ENCODE measurements around the gene RNF150.
"Not testable (repeated sequence)": the region's sequence is repeated elsewhere in the genome, so short reads cannot be mapped to it uniquely, and the experiment has no call there.

The RNF150 gene

GRCh38 chr4:141133146-141133998, at the start of gene RNF150:
RNF150 (minus strand) TSS chr4:141133469.
- DNase-seq (ENCODE audit: low read depth in 2 of 3, low spot score in 2 of 3), result peak in 2 of 3 experiments; percentile 20 to 27

- DNase-seq (ENCODE audit: low read depth in 2 of 3, low spot score in 2 of 3), result no peak
Observed at GRCh38 chr4:141180991-141181761, 47.9 kb upstream of the RNF150 start.

GRCh38 chr4:141179474-141180373, 46.5 kb upstream of the RNF150 start:
- no peak for DNase-seq (ENCODE audit: low read depth in 2 of 3, low spot score in 2 of 3)

- DNase-seq (ENCODE audit: low read depth in 2 of 3, low spot score in 2 of 3), result no peak
Observed at GRCh38 chr4:141177171-141177570, 43.9 kb upstream of the RNF150 start.

GRCh38 chr4:141174457-141174856, 41.2 kb upstream of the RNF150 start:
- DNase-seq (ENCODE audit: low read depth in 2 of 3, low spot score in 2 of 3), result no peak

- no peak for DNase-seq (ENCODE audit: low read depth in 2 of 3, low spot score in 2 of 3)
Observed at GRCh38 chr4:141170671-141171070, 37.4 kb upstream of the RNF150 start.

GRCh38 chr4:141169391-141169790, 36.1 kb upstream of the RNF150 start:
- DNase-seq (ENCODE audit: low read depth in 2 of 3, low spot score in 2 of 3), result no peak

GRCh38 chr4:141165001-141165400, 31.7 kb upstream of the RNF150 start:
- DNase-seq (ENCODE audit: low read depth in 2 of 3, low spot score in 2 of 3), result not testable (repeated sequence)

- DNase-seq (ENCODE audit: low read depth in 2 of 3, low spot score in 2 of 3), result no peak
Observed at GRCh38 chr4:141159027-141159426, 25.8 kb upstream of the RNF150 start.

- no peak for DNase-seq (ENCODE audit: low read depth in 2 of 3, low spot score in 2 of 3)
Observed at GRCh38 chr4:141158219-141158618, 24.9 kb upstream of the RNF150 start.

GRCh38 chr4:141155586-141155985, 22.3 kb upstream of the RNF150 start:
- no peak for DNase-seq (ENCODE audit: low read depth in 2 of 3, low spot score in 2 of 3)

- no peak for DNase-seq (ENCODE audit: low read depth in 2 of 3, low spot score in 2 of 3)
Observed at GRCh38 chr4:141154725-141155124, 21.5 kb upstream of the RNF150 start.

- no peak for DNase-seq (ENCODE audit: low read depth in 2 of 3, low spot score in 2 of 3)
Observed at GRCh38 chr4:141153751-141154510, 20.7 kb upstream of the RNF150 start.

- DNase-seq (ENCODE audit: low read depth in 2 of 3, low spot score in 2 of 3), result no peak
Observed at GRCh38 chr4:141144207-141144606, 10.9 kb upstream of the RNF150 start.

GRCh38 chr4:141142423-141142822, 9.2 kb upstream of the RNF150 start:
- no peak for DNase-seq (ENCODE audit: low read depth in 2 of 3, low spot score in 2 of 3)

GRCh38 chr4:141140391-141141200, 7.3 kb upstream of the RNF150 start:
- no peak for DNase-seq (ENCODE audit: low read depth in 2 of 3, low spot score in 2 of 3)

GRCh38 chr4:141133999-141134995, 1.0 kb upstream of the RNF150 start:
- no peak for DNase-seq (ENCODE audit: low read depth in 2 of 3, low spot score in 2 of 3)

- DNase-seq (ENCODE audit: low read depth in 2 of 3, low spot score in 2 of 3), result no peak
Observed at GRCh38 chr4:141132709-141133145, 542 bp downstream of the RNF150 start.

Data from activated CD8-positive, alpha-beta memory T cell treated with anti-CD3 and anti-CD28 coated beads for 48 hours (primary cell).